Esophagus squamous epithelium (tissue), 5 donors: ENCODE data around the gene PARD3. TPM values are rescaled to one million over a fixed set of nuclear protein-coding genes. Genes with fewer than 3 reads are reported as not detected.

Experiments
- DNase-seq: peaks from one replicate; lab custom pipeline; 2025; lab: John Stamatoyannopoulos, UW
- H3K27ac ChIP-seq, 4 donors: fragments of 200-600 bp; sonication (generic); one replicate each; pipeline ENCODE4 v1.5.1; 2016 to 2019; ENCODE audit warnings: mild to moderate bottlenecking in 1 of 4
- H3K27me3 ChIP-seq, 4 donors: fragments of 200-600 bp; sonication (generic); 1 replicate in 3 of 4; 2 replicates in 1 of 4; pipeline versions ENCODE4 v1.5.1 to v1.6.0; 2017 to 2021; ENCODE audit warnings: antibody characterized with exemption in 1 of 4
- H3K36me3 ChIP-seq, 3 donors: fragments of 200-600 bp; sonication (generic); one replicate each; pipeline ENCODE4 v1.5.1; 2016 to 2019
- H3K4me1 ChIP-seq, 3 donors: fragments of 200-600 bp; sonication (generic); one replicate each; pipeline ENCODE4 v1.5.1; 2017 to 2019
- H3K4me3 ChIP-seq, 4 donors: fragments of 200-600 bp; sonication (generic); 1 replicate in 3 of 4; 2 replicates in 1 of 4; pipeline ENCODE4 v1.5.1; 2016 to 2019; ENCODE audit warnings: mild to moderate bottlenecking in 2 of 4, moderate library complexity in 1 of 4
- H3K9me3 ChIP-seq, 3 donors: fragments of 200-600 bp; sonication (generic); one replicate each; pipeline ENCODE4 v1.5.1; 2016 to 2019
- POLR2A ChIP-seq, 4 donors: fragments of 450-650 bp; IDR thresholded peaks; one replicate each; pipeline ENCODE4 v1.6.1; 2017; ENCODE audit warnings: antibody characterized with exemption in 4 of 4, mild to moderate bottlenecking in 4 of 4, moderate library complexity in 3 of 4
- WGBS, 2 donors: methylation state at CpG; one replicate each; pipeline ENCODE4 v1.1.5; 2018; 5-methylcytosine and 5-hydroxymethylcytosine counted together
- intact Hi-C: fragments of 100-400 bp; cut with DNase I; formaldehyde crosslinking; loops from one replicate; pipeline ENCODE4 v1.15.0; 2022
- total RNA-seq, 4 donors: library from RNA; depleted of rRNA; stranded (reverse); fragments of >200 nt; gene quantifications; one replicate each; pipeline ENCODE4 v1.1.0, GENCODE V29; 2016
- TF ChIP-seq, protein P1 (sequence below), 6 experiments: fragments of 450-650 bp in 4 of 6; fragments of 200-600 bp in 2 of 6; sonication (generic) in 2 of 6; IDR thresholded peaks; one replicate each; pipeline ENCODE4 v1.5.1; 2016 to 2019; ENCODE audit warnings: antibody characterized with exemption in 6 of 6, mild to moderate bottlenecking in 4 of 6, moderate library complexity in 4 of 6
- donor health status: DM: yes; HTN: yes; CAD: no.

PARD3 gene
- total RNA-seq, 4 donors from 2014 or later: 57.3 to 114 (median 81.7) TPM

DNA sequence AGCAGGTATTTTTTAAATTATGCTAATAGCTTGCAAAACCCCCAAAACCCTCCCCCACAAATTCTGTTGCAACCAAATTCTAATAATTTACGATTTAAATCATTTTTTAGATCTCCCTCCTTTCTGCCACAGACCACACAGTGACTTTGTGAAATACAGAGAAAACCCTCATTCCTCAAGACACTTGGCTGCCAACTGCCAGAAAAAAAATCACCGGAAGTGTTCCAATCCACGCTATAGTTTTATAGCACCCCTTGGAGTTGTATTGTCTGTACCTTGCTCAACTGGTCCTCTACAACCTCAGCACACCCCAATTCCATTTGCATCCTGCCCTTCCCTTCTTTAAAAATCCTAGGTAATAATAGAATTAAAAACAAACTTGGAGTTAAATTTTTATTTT is 560.1 kb downstream of the PARD3 start:
- Histone ChIP-seq H3K4me3 (no peak overlapping the region), H3K36me3 (peaks cover 0 to 22% (median 0%) of the 10 kb centered on the region in 3 donors), H3K27ac (no peak overlapping the region), H3K9me3 (no peaks in the 10 kb centered on the region), H3K27me3 (no peaks in the 10 kb centered on the region), H3K4me1 (peaks cover 0 to 9% (median 0%) of the 10 kb centered on the region in 3 donors)
- intact Hi-C loops: no loop called here
- no peak for TF ChIP-seq POLR2A (IDR thresholded peaks at IDR 0.05)
- TF ChIP-seq, protein P1, sequence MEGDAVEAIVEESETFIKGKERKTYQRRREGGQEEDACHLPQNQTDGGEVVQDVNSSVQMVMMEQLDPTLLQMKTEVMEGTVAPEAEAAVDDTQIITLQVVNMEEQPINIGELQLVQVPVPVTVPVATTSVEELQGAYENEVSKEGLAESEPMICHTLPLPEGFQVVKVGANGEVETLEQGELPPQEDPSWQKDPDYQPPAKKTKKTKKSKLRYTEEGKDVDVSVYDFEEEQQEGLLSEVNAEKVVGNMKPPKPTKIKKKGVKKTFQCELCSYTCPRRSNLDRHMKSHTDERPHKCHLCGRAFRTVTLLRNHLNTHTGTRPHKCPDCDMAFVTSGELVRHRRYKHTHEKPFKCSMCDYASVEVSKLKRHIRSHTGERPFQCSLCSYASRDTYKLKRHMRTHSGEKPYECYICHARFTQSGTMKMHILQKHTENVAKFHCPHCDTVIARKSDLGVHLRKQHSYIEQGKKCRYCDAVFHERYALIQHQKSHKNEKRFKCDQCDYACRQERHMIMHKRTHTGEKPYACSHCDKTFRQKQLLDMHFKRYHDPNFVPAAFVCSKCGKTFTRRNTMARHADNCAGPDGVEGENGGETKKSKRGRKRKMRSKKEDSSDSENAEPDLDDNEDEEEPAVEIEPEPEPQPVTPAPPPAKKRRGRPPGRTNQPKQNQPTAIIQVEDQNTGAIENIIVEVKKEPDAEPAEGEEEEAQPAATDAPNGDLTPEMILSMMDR (IDR thresholded peaks at IDR 0.05): no peak
- DNase-seq: no peak
- WGBS, 2 donors: 43 to 53% methylated on average over 3 of the region's 3 CpGs

DNA sequence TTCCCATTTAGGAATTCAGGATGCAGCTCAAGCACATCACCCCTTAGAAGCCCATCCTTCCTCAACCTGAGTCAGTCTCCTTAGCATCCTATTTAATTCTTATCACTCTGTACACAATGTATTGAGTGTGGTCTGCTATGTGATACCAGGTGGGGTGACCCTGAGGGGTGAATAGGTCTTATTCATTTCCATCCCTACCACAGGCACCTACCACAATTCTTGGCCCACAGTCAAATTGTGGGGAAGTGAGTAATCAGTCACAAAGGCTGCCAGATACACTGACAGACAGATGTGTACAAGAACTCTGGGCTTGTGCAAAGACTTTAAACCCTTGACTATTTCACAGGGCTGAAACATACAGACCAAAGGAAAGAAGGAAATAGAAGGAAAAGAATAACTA is 560.5 kb downstream of the PARD3 start:
- Histone ChIP-seq H3K27me3 (no peaks in the 10 kb centered on the region), H3K36me3 (peaks cover 0 to 21% (median 0%) of the 10 kb centered on the region in 3 donors), H3K4me3 (no peak overlapping the region), H3K9me3 (no peaks in the 10 kb centered on the region), H3K4me1 (peaks cover 0 to 9% (median 0%) of the 10 kb centered on the region in 3 donors), H3K27ac (no peak overlapping the region)
- TF ChIP-seq, protein P1 (IDR thresholded peaks at IDR 0.05): no peak
- TF ChIP-seq POLR2A (IDR thresholded peaks at IDR 0.05): no peak
- intact Hi-C loops: no loop called here
- DNase-seq: no peak

DNA sequence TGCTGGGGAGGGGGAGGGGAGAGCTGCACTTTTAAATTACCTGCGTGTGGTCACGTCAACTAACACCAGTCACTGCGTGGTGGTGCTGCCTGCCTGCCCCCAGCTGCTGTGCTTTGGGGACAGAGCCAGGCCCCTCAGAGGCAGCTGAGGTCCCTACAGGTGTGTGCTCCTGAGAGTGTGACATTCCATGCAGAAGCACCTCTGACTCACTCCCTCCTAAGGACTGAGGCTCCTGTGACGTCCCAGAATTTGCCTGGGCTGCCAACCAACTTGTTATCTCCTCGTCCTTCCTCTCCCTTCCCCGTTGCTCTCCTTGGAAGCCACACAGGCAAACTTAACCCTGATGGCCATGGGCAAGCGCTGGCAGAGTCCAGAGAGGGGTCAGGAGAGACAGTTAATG is 563.0 kb downstream of the PARD3 start:
- no peak overlapping the region for H3K27ac ChIP-seq
- intact Hi-C loops: no loop called here
- 71 to 83% methylated on average over 5 to 7 of the region's 7 CpGs for WGBS, 2 donors
- peaks cover 0 to 9% (median 0%) of the 10 kb centered on the region in 3 donors for H3K4me1 ChIP-seq
- H3K4me3 ChIP-seq: no peak overlapping the region
- H3K36me3 ChIP-seq: no peaks in the 10 kb centered on the region
- no peak for DNase-seq
- H3K27me3 ChIP-seq: no peaks in the 10 kb centered on the region
- TF ChIP-seq, protein P1 (IDR thresholded peaks at IDR 0.05): no peak
- TF ChIP-seq POLR2A (IDR thresholded peaks at IDR 0.05): no peak
- H3K9me3 ChIP-seq: no peaks in the 10 kb centered on the region

DNA sequence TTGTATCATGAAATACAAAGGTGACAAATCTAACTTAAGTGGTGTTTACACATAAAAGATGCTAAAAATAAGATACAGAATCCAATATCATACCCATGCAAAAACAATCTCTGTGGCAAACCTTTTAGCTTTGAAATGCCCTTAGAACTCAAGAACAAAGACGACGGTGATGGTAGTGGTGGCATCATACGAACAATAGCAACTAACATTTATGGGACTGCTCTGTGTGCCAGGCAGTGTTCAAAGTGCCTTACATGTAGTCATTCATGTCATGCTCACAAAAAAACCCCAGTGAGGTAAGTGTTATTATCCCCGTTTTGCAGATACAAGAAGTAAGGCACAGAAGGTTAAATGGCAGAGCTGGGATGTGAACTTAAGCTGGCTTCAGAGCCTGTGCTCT is 563.9 kb downstream of the PARD3 start:
- Histone ChIP-seq H3K4me3 (no peak overlapping the region), H3K27me3 (no peaks in the 10 kb centered on the region), H3K36me3 (no peaks in the 10 kb centered on the region), H3K4me1 (peaks cover 0 to 9% (median 0%) of the 10 kb centered on the region in 3 donors), H3K9me3 (no peaks in the 10 kb centered on the region), H3K27ac (no peak overlapping the region)
- no peak for DNase-seq
- WGBS, 2 donors: 73 to 79% methylated on average over 4 of the region's 4 CpGs
- intact Hi-C loops: no loop called here
- TF ChIP-seq, protein P1 (IDR thresholded peaks at IDR 0.05): no peak
- TF ChIP-seq POLR2A (IDR thresholded peaks at IDR 0.05): no peak

DNA sequence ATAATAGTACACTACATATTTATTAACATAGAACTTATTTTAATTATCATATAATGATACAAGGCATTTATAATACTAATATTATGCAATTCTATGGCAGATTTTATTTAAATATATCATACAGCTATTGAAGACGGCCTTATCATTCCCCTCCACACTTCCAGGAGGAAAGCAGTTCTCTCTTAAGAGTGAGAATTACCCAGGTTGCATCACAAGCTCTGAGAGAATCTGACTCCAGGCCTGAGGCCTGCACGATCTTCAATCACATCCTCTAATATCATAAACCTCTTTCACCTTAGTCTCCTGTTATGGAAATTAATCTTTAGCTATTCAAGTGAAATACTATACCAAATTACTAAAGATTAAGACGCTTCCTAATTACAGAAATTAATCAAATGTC is 564.4 kb downstream of the PARD3 start:
- Histone ChIP-seq H3K27me3 (no peaks in the 10 kb centered on the region), H3K36me3 (no peaks in the 10 kb centered on the region), H3K4me3 (no peak overlapping the region), H3K9me3 (no peaks in the 10 kb centered on the region), H3K27ac (no peak overlapping the region), H3K4me1 (peaks cover 0 to 9% (median 0%) of the 10 kb centered on the region in 3 donors)
- DNase-seq: no peak
- WGBS, 2 donors: 80 to 86% methylated on average over 3 of the region's 3 CpGs
- TF ChIP-seq, protein P1 (IDR thresholded peaks at IDR 0.05): no peak
- no peak for TF ChIP-seq POLR2A (IDR thresholded peaks at IDR 0.05)
- intact Hi-C loops: no loop called here
